Natural killer cell (primary cell): ENCODE data around the gene FANCD2. TPM values are rescaled to one million over a fixed set of nuclear protein-coding genes. Genes with fewer than 3 reads are reported as not detected.

ENCODE experiments used
- ATAC-seq, 3 donors: fragments of 150-1000 bp in 2 of 3; fragments of 200-7000 bp in 1 of 3; cut with Tn5 transposase; 1 replicate in 1 of 3; 2 replicates in 2 of 3; pipeline ENCODE4 v1.10.0; 2021; ENCODE audit warnings: mild to moderate bottlenecking in 2 of 3, moderate library complexity in 2 of 3
- DNase-seq, 2 donors: peaks; one replicate each; pipeline versions ENCODE4 v3.0.0 to v3.0.0-alpha.2; 2013 to 2021; ENCODE audit warnings: mixed read lengths in 1 of 2
- H3K27ac ChIP-seq: one replicate; pipeline ENCODE4 v1.5.1; 2013; ENCODE audit warnings: mild to moderate bottlenecking, low read length
- H3K27me3 ChIP-seq: one replicate; pipeline ENCODE4 v1.6.1; 2013; ENCODE audit warnings: low read length; ENCODE audit not compliant: control insufficient read depth, insufficient read depth
- H3K36me3 ChIP-seq: one replicate; pipeline ENCODE4 v1.6.1; 2013; ENCODE audit warnings: low read length; ENCODE audit not compliant: control insufficient read depth, insufficient read depth
- H3K4me1 ChIP-seq: one replicate; pipeline ENCODE4 v1.6.1; 2013; ENCODE audit warnings: low read length; ENCODE audit not compliant: control insufficient read depth, insufficient read depth
- H3K4me3 ChIP-seq: one replicate; pipeline ENCODE4 v1.5.1; 2013; ENCODE audit warnings: low read length
- H3K9me3 ChIP-seq: one replicate; pipeline ENCODE4 v1.6.1; 2013; ENCODE audit warnings: low read length; ENCODE audit not compliant: control insufficient read depth, insufficient read depth
- H3K27ac Mint-ChIP-seq, 2 donors: one replicate each; pipeline ENCODE4 v1.8.0; 2022; ENCODE audit warnings: mild to moderate bottlenecking in 2 of 2, mixed read lengths in 2 of 2, moderate library complexity in 1 of 2
- H3K27me3 Mint-ChIP-seq, 2 donors: one replicate each; pipeline ENCODE4 v1.8.0; 2022; ENCODE audit warnings: low read depth in 2 of 2, mixed read lengths in 2 of 2
- H3K36me3 Mint-ChIP-seq: one replicate; pipeline ENCODE4 v1.8.0; 2022; ENCODE audit warnings: mixed read lengths
- H3K4me1 Mint-ChIP-seq, 2 donors: one replicate each; pipeline ENCODE4 v1.8.0; 2022; ENCODE audit warnings: mixed read lengths in 2 of 2
- H3K4me3 Mint-ChIP-seq: one replicate; pipeline ENCODE4 v1.8.0; 2022; ENCODE audit warnings: mild to moderate bottlenecking, moderate library complexity, mixed read lengths
- H3K9me3 Mint-ChIP-seq, 2 donors: one replicate each; pipeline ENCODE4 v1.8.0; 2022; ENCODE audit warnings: mixed read lengths in 2 of 2
- WGBS: methylation state at CpG from one replicate; pipeline ENCODE4 v1.1.7; 2013; ENCODE audit warnings: missing lambda C conversion rate; ENCODE audit not compliant: insufficient coverage; 5-methylcytosine and 5-hydroxymethylcytosine counted together
- intact Hi-C: fragments of 100-400 bp; cut with micrococcal nuclease; formaldehyde crosslinking; loops from one replicate; pipeline ENCODE4 v1.14.2; 2022
- total RNA-seq, 4 donors: library from RNA; stranded (reverse); fragments of 120-200 nt in 1 of 4; gene quantifications; one replicate each; pipeline versions ENCODE4 v1.2.3 to v1.2.4, GENCODE V29; 2013 to 2022
- TF ChIP-seq, protein P1 (sequence below): fragments of 200-600 bp; IDR thresholded peaks from one replicate; pipeline ENCODE4 v1.8.0; 2022; ENCODE audit warnings: antibody characterized with exemption

The FANCD2 gene
- total RNA-seq, 3 donors from 2014 or later (not counting 1 experiment from before 2014, with no cell fraction given): 9.0 to 15.7 (median 14.6) TPM

DNA sequence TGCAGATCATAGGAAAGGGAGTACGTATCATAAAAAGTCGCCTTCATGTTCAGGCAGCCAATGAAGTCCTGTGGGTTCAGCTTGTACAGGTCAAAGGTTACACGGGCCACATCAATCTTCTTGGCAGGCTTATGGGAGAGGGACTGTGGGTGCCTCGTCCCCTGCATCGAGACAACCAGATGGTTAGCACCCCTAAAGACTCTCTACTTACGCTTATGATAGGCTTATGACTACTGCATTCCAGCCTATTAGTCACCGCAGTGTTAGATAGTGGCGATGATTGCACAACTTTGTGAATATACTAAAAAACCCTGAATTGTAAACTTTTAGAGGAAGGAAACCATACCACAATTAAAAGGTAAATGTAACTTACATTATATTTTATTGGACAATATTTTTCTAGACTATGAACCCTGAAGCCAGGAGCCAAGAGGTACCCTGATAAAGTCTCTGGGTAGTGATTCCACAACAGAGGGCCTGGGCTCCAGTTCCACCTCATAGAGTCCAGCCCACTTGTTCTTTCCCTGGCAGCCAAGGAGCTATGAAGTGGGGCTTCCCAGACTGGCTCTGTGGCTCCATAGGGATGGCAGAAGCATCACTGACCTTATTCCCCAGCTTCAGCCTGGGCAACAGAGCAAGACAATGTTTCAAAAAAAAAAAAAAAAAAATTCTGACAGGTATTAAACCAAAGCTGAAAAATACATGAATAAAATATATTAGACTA is 2.5 kb upstream of the FANCD2 start:
- no peak overlapping the region for H3K27ac ChIP-seq
- DNase-seq: no peak
- H3K27me3 ChIP-seq: no peaks in the 10 kb centered on the region
- peaks cover 21% of the 10 kb centered on the region for H3K4me1 ChIP-seq
- no peak overlapping the region for H3K27ac Mint-ChIP-seq
- H3K36me3 ChIP-seq: peaks cover 25% of the 10 kb centered on the region
- no peak for ATAC-seq
- H3K9me3 Mint-ChIP-seq: no peaks in the 10 kb centered on the region
- no peaks in the 10 kb centered on the region for H3K36me3 Mint-ChIP-seq
- H3K4me1 Mint-ChIP-seq: peaks cover 5 to 27% of the 10 kb centered on the region in 2 donors
- WGBS: 97% methylated on average over 7 of the region's 8 CpGs
- no peaks in the 10 kb centered on the region for H3K27me3 Mint-ChIP-seq
- peak overlapping the region; percentile 37 for H3K4me3 Mint-ChIP-seq
- H3K9me3 ChIP-seq: no peaks in the 10 kb centered on the region
- TF ChIP-seq, protein P1, sequence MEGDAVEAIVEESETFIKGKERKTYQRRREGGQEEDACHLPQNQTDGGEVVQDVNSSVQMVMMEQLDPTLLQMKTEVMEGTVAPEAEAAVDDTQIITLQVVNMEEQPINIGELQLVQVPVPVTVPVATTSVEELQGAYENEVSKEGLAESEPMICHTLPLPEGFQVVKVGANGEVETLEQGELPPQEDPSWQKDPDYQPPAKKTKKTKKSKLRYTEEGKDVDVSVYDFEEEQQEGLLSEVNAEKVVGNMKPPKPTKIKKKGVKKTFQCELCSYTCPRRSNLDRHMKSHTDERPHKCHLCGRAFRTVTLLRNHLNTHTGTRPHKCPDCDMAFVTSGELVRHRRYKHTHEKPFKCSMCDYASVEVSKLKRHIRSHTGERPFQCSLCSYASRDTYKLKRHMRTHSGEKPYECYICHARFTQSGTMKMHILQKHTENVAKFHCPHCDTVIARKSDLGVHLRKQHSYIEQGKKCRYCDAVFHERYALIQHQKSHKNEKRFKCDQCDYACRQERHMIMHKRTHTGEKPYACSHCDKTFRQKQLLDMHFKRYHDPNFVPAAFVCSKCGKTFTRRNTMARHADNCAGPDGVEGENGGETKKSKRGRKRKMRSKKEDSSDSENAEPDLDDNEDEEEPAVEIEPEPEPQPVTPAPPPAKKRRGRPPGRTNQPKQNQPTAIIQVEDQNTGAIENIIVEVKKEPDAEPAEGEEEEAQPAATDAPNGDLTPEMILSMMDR: no peak
- H3K4me3 ChIP-seq: no peak overlapping the region
- intact Hi-C loops: no loop called here

DNA sequence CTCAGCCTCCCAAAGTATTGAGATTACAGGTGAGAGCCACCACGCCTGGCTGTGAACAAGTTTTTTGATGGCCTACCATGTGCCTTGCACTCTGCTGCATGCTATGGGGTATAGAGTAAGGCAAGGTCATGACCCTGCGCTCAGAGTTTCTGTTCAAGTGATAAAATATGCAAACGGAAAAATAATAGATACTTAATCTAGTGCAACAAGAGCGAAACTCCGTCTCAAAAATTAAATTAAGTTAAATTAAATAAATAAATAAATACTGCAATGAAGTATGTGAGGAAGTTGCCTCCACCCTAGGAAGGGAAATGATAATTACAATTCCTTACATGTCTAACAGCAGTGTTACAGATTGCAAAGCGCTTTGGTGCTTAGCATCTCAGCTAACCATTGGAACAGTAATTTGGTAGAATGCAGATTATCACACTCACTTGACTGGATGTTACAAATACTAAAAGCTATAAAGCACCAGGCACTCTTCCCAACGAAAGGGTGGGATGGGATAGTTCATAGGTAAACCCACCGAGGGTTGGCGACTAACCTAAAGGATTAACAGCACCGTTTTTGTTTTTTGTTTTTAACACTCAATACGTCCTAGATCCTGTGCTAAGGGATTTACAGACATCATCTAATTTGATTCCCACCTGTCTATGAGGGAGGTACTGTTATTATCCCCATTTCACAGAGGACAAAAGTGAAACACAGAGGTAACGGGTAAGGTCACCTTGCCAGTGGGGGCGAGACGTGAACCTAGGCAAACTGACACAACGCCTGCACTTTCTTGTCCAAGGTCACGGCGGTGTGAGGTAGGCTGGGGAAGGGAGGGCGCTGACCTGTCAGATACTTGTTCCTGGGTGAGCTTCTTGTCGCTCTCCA is 793 bp upstream of the FANCD2 start:
- Histone ChIP-seq H3K4me1 (peaks cover 21% of the 10 kb centered on the region), H3K36me3 (peaks cover 23% of the 10 kb centered on the region), H3K27ac (peak overlapping the region; percentile 73), H3K4me3 (peak overlapping the region; percentile 76), H3K27me3 (no peaks in the 10 kb centered on the region), H3K9me3 (no peaks in the 10 kb centered on the region)
- H3K27ac Mint-ChIP-seq: peak overlapping the region; percentile 93 to 94
- TF ChIP-seq, protein P1: no peak
- H3K27me3 Mint-ChIP-seq: no peaks in the 10 kb centered on the region
- DNase-seq (no peak), ATAC-seq (no peak)
- H3K9me3 Mint-ChIP-seq: no peaks in the 10 kb centered on the region
- peak overlapping the region; percentile 98 for H3K4me3 Mint-ChIP-seq
- WGBS: 18% methylated on average over 15 of the region's 19 CpGs
- peaks cover 0 to 20% of the 10 kb centered on the region in 2 donors for H3K4me1 Mint-ChIP-seq
- no peaks in the 10 kb centered on the region for H3K36me3 Mint-ChIP-seq
- intact Hi-C loops: loop anchor here (1.0 to 5.0 kb wide), 4 partner anchors 14 to 223 kb away; partner anchors contain the start of genes CRELD1, EMC3 and TATDN2

DNA sequence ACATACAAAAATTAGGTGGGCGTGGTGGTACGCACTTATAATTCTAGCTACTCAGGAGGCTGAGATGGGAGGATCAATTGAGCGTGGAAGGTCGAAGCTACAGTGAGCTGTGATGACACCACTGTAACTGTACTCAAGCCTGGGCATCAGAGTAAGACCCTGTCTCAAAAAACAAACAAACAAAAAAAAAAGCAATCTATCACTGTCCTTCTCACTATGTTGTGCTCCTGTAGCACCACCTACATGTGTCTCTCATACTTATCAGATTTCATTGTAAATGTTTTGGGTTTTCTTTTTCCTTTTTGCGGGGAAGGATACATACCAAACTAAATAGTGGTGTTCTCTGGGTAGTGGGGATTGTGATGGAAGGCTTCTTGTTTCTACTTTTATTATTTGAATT is 14.8 kb downstream of the FANCD2 start:
- Histone ChIP-seq H3K27me3 (no peaks in the 10 kb centered on the region), H3K27ac (no peak overlapping the region), H3K36me3 (peaks cover 12% of the 10 kb centered on the region), H3K4me3 (no peak overlapping the region), H3K9me3 (no peaks in the 10 kb centered on the region), H3K4me1 (no peaks in the 10 kb centered on the region)
- no peak overlapping the region for H3K4me3 Mint-ChIP-seq
- no peak for ATAC-seq
- no peak for DNase-seq
- no peaks in the 10 kb centered on the region for H3K27me3 Mint-ChIP-seq
- intact Hi-C loops: no loop called here
- no peaks in the 10 kb centered on the region for H3K36me3 Mint-ChIP-seq
- H3K4me1 Mint-ChIP-seq: no peaks in the 10 kb centered on the region
- TF ChIP-seq, protein P1: no peak
- H3K9me3 Mint-ChIP-seq: no peaks in the 10 kb centered on the region
- WGBS: 99% methylated on average over 4 of the region's 5 CpGs
- no peak overlapping the region for H3K27ac Mint-ChIP-seq
